Neuron (in vitro differentiated cells): ENCODE data around the gene KANSL1L.
"Not testable (repeated sequence)": the region's sequence is repeated elsewhere in the genome, so short reads cannot be mapped to it uniquely, and the experiment has no call there.

ENCODE experiments used
- H2AFZ ChIP-seq: one replicate; pipeline ENCODE4 v1.6.1; 2013; ENCODE audit warnings: low read depth, mild to moderate bottlenecking, inconsistent platforms, low read length, moderate library complexity
- H3K27me3 ChIP-seq: one replicate; pipeline ENCODE4 v1.6.1; 2013; ENCODE audit warnings: low read length; ENCODE audit not compliant: insufficient read depth
- H3K36me3 ChIP-seq: one replicate; pipeline ENCODE4 v1.6.1; 2013; ENCODE audit warnings: low read length; ENCODE audit not compliant: insufficient read depth
- H3K4me1 ChIP-seq: one replicate; pipeline ENCODE4 v1.6.1; 2013; ENCODE audit warnings: low read length; ENCODE audit not compliant: insufficient read depth
- H3K4me3 ChIP-seq: 2 replicates; pipeline ENCODE4 v1.5.1; 2013; ENCODE audit warnings: mild to moderate bottlenecking, low read length, moderate library complexity
- H3K9me3 ChIP-seq: one replicate; pipeline ENCODE4 v1.6.1; 2013; ENCODE audit warnings: low read length

Gene KANSL1L

DNA sequence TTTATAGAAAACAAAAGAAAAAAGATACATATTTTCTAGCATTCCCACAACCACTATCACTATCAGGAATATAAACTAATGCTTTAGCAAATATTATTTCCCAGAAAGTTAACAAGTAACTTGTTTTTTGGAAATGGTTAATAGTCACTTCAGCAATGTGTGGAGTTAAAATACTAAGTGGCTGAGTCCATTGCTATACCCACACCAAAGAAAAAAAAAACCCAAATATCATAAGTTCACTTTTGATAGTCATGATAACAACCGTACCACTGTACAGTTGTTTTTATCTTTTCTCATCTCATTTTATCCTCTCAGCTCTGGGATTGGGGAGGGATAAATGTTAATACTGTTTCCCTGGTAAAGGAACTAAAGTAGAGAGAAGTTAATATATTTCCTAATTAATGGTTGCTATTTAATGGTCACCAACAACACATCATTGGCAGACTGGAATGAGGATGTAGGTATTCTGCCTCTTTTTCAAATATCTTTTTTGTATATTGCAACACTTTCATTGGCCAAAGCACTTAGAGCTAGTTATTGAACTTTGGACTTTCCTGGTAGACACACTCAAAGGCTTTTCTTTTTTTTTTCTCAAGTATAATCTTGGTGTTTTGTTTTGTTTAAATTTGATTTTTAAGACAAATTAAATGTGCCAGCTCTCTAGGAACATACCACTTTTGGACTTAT, 18.4 kb upstream of the KANSL1L start:
- H3K9me3 ChIP-seq: no peaks in the 10 kb centered on the region
- no peak overlapping the region for H2AFZ ChIP-seq
- H3K36me3 ChIP-seq: no peaks in the 10 kb centered on the region
- no peaks in the 10 kb centered on the region for H3K4me1 ChIP-seq
- no peak overlapping the region for H3K4me3 ChIP-seq
- H3K27me3 ChIP-seq: no peaks in the 10 kb centered on the region

DNA sequence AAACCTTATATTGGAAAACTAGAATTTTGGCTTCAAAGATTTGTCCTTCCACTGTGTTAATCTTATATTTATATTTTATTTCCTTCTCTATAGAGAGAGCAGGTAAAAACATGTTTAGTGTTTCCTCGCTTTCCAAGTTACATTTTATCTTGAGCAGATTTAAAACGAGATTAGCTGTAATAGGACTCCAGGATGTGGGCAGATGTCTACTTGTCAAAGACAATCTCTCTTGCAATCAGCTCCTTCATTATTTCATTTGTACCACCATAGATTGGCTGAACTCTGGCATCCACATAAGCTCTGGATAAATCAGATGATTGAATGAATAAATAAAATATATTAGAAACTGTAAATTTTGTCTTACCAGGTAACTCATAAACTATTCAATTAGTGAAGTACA, 17.5 kb upstream of the KANSL1L start:
- Histone ChIP-seq H3K9me3 (no peaks in the 10 kb centered on the region), H3K4me1 (no peaks in the 10 kb centered on the region), H2AFZ (no peak overlapping the region), H3K4me3 (no peak overlapping the region), H3K27me3 (no peaks in the 10 kb centered on the region), H3K36me3 (no peaks in the 10 kb centered on the region)

DNA sequence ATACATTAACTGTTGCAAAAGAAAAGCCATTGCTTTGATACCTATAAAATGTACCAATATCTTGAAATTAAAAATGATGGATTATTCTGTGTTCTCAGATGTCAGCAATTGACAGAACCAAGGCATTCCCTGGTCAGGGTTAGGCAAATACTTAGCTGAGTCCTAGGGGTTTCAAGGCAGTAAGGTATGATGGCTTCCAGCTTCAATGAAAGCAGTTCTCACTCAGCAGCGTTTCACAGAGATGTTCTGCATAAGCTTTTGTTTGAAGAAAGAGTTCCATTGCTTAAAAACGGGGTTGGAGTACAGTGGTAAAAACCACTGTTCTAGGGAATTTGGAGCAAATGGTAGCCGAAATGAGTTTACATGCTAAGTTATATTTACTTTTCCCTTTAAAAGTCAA, 17.0 kb upstream of the KANSL1L start:
- Histone ChIP-seq H3K4me3 (no peak overlapping the region), H3K9me3 (no peaks in the 10 kb centered on the region), H3K36me3 (no peaks in the 10 kb centered on the region), H2AFZ (no peak overlapping the region), H3K27me3 (no peaks in the 10 kb centered on the region), H3K4me1 (no peaks in the 10 kb centered on the region)

DNA sequence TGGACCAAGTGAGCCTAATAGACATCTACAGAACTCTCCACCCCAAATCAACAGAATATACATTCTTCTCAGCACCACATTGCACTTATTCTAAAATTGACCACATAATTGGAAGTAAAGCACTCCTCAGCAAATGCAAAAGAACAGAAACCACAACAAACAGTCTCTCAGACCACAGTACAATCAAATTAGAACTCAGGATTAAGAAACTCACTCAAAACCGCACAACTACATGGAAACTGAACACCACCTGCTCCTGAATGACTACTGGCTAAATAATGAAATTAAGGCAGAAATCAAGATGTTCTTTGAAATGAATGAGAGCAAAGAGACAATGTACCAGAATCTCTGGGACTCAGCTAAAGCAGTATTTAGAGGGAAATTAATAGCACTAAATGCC, 12.7 kb upstream of the KANSL1L start:
- not testable (repeated sequence) for H3K9me3 ChIP-seq, H2AFZ ChIP-seq, H3K36me3 ChIP-seq

DNA sequence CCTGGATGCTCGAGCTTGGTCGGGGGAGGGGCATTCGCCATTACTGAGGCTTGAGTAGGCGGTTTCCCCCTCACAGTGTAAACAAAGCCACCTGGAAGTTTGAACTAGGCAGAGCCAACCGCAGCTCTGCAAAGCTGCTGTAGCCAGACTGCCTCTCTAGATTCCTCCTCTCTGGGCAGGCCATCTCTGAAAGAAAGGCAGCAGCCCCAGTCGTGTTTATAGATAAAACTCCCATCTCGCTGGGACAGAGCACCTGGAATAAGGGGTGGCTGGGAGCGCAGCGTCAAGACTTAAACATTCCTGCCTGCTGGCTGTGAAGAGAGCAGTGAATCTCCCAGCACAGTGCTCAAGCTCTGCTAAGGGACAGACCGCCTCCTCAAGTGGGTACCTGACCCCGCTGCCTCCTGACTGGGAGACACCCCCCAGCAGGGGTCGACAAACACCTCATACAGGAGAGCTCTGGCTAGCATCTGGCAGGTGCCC, 10.4 kb upstream of the KANSL1L start:
- not testable (repeated sequence) for H3K4me3 ChIP-seq, H2AFZ ChIP-seq, H3K27me3 ChIP-seq, H3K36me3 ChIP-seq, H3K4me1 ChIP-seq, H3K9me3 ChIP-seq

More for the DNA sequence above, 12.7 kb upstream of the KANSL1L start:
- H3K4me3 ChIP-seq, H3K4me1 ChIP-seq, H3K27me3 ChIP-seq: not testable (repeated sequence)

DNA sequence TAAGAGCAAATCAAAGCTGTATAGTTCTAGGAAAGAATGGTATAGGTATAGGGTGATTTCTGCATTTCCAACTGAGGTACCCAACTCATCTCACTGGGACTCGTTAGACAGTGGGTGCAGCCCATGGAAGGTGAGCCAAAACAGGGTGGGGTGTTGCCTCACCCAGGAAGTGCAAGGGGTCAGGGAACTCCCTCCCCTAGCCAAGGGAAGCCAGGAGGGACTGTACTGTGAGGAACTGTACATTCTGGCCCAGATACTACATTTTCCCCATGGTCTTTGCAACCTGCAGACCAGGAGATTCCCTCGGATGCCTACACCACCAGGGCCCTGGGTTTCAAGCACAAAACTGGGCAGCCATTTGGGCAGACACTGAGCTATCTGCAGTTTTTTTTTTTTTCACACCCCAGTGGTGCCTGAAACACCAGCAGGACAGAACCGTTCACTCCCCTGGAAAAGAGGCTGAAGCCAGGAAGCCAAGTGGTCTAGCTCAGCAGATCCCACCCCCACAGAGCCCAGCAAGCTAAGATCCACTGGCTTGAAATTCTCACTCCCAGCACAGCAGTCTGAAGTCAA, 9.9 kb upstream of the KANSL1L start:
- H3K4me1 ChIP-seq, H3K9me3 ChIP-seq: not testable (repeated sequence)

DNA sequence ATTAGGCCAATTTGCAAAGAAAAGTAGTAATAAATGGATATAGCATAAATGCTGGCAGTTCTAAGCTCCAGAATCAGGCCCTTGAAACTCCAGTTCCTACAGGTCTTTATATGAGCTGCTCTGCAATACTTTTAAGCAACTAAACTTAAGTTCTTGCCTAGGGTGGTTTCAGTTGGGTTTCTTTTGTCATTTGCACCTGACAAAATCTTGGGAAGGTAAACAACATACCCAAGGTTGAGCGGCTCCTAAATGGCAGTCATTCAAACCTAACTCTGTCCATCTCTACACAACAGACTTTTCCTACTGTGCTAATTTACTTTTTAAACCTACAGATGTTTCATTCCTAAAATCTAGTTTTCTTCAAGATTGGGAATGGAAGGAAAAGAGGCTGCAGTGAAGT, 9.3 kb upstream of the KANSL1L start:
- Histone ChIP-seq H2AFZ (no peak overlapping the region), H3K9me3 (peaks cover 2% of the 10 kb centered on the region), H3K36me3 (no peaks in the 10 kb centered on the region), H3K4me1 (peaks cover 3% of the 10 kb centered on the region), H3K27me3 (no peaks in the 10 kb centered on the region), H3K4me3 (no peak overlapping the region)

More for the DNA sequence above, 9.9 kb upstream of the KANSL1L start:
- not testable (repeated sequence) for H3K27me3 ChIP-seq, H3K4me3 ChIP-seq, H3K36me3 ChIP-seq, H2AFZ ChIP-seq

DNA sequence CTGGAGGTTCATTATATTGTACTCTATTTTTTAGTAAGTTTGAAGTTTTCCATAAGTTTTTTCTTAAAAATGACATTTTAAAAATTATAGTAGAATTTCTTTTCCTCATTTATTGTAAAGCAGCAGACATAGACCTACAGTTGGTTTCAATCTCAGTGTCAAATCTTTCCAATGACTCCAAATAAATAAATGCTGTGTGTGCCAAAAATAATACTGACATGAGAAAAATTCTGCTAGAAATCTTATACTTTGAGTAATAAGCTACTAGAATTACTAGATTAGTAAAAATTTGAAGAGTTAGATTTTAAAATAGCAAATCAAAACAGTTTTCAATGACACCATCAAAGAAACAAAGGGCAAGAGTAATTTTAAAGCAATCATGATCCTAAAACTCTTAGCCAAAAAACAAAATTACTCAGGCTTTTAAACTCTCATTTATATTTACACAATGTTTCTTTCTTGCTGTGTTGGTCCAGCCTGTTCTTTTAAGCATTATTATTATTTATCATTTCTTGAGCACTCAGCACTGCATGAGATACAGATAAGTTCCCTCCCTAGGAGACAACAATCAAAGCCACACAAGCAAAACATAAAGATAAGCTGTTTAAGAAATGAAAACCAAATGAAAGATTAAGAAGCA, 8.3 kb upstream of the KANSL1L start:
- Histone ChIP-seq H3K36me3 (no peaks in the 10 kb centered on the region), H3K4me1 (peaks cover 3% of the 10 kb centered on the region), H3K9me3 (peaks cover 2% of the 10 kb centered on the region), H3K27me3 (no peaks in the 10 kb centered on the region), H3K4me3 (no peak overlapping the region), H2AFZ (peak overlapping the region; percentile 44)

DNA sequence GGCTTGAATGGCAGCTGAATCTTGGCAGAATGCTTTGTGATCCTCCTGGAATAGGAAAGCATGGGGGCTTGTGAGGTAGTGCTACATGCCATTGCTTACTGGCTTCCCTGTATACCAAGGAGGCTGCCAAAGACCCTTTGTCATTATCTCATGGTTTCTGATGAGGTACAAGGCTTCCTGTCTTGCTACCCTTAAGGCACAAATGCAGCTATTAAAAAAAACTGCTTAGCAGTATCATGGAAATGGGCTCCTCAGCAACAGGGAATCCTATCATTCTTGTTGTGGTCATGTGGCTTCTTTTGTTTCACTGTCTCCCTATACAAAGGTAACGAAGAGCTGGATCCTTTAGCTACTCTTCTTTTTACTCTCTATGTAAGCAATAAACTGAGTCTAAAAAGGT, 6.6 kb upstream of the KANSL1L start:
- H3K36me3 ChIP-seq: no peaks in the 10 kb centered on the region
- H3K9me3 ChIP-seq: peaks cover 2% of the 10 kb centered on the region
- no peak overlapping the region for H3K4me3 ChIP-seq

DNA sequence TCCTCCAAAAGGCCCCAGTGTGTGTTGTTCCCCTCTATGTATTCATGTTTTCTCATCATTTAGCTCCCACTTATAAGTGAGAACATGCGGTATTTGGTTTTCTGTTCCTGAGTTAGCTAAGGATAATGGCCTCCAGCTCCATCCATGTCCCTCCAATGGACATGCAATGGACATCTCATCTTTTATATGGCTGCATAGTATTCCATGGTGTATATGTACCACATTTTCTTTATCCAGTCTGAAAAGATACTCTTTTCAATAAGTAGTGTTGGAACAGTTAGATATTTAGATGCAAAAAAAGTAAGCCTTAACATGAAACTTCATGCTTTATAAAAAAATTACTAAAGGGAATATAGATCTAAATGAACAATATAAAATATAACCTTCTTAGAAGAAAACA, 5.9 kb upstream of the KANSL1L start:
- not testable (repeated sequence) for H3K36me3 ChIP-seq, H3K27me3 ChIP-seq, H3K4me3 ChIP-seq, H2AFZ ChIP-seq, H3K9me3 ChIP-seq, H3K4me1 ChIP-seq

More for the DNA sequence above, 6.6 kb upstream of the KANSL1L start:
- Histone ChIP-seq H3K4me1 (peaks cover 3% of the 10 kb centered on the region), H2AFZ (no peak overlapping the region), H3K27me3 (no peaks in the 10 kb centered on the region)

DNA sequence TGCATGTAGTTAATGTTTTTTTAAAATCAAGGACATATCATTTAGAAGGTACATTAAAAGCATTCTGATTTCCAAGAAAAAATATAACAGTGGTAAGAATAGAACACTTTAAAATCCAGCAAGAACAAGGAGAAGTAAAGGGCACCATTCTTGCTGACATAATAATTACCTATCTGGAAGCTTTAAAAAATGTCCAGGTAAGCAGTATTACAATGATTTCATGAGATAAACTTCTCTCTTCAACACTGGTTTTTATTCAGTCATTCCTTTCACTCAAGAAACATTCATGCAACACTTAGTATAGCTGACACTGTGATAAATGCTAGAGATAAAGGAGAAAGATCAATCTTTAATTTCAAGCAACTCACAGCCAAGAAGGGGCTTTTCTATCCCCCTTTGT, 2.9 kb upstream of the KANSL1L start:
- no peaks in the 10 kb centered on the region for H3K27me3 ChIP-seq
- no peaks in the 10 kb centered on the region for H3K36me3 ChIP-seq
- H3K4me1 ChIP-seq: peaks cover 12% of the 10 kb centered on the region
- H2AFZ ChIP-seq: no peak overlapping the region
- H3K4me3 ChIP-seq: no peak overlapping the region
- no peaks in the 10 kb centered on the region for H3K9me3 ChIP-seq

DNA sequence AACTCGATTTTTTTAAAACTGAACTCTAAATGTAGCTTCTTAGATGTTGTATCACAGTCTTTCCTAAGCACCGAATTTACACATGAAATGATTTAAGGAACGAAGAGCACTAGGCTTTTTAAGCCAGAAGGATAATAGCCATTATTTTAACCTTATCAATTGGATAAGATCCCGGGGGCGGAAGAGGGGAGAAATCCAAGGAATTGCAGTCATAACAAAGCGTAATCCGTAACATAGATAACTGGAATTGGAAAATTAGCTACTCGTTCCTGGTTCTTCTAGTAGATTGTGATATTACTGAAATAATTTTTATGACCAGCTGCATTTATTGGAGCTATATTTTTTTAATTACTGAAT, 988 bp upstream of the KANSL1L start:
- Histone ChIP-seq H3K9me3 (no peaks in the 10 kb centered on the region), H3K4me3 (peak overlapping the region; percentile 76), H3K27me3 (no peaks in the 10 kb centered on the region), H3K36me3 (no peaks in the 10 kb centered on the region), H2AFZ (peak overlapping the region; percentile 97), H3K4me1 (peaks cover 17% of the 10 kb centered on the region)

DNA sequence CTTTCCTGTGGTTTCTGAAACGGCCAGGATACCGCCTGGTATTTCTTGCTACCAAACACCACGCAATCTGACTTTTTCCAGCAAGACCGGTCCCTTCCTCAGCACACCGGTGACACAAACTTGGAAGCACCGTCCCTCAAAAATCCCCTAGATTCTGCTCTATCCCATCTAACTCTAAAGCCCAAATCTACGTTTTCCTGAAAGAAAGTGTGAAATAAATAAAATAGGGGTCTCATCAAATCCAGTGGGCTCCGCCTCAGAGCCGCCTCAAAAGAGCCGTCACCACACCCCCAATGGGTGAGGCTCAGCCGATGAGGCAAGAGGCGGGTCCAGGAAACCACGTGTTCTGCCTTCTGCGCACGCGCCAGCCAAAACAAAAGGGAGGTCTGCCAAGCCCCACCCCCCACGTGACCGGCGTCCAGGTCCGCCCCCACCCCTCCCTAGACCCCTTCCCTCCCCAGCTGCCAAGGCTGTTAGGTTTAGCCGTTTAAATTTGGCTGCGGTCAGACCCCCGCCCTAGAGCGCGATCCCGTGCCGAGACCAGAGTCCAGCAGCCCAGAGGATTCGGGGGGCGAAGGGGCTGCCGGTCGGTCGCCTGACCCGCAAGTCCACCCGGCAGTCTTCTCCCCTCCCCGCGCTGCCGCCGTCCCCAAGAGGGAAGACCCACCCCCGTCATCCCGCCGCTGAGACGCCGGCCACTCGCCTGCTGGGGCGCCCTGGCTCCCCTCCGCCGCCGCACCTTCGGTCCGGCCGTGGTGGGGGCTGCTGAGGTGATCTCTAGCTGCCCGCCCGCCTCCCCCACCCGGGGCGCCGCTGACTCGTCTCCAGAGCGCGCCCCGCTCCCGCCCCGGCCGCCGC, 534 bp downstream of the KANSL1L start:
- H3K4me3 ChIP-seq: peak overlapping the region; percentile 80
- no peaks in the 10 kb centered on the region for H3K36me3 ChIP-seq
- no peaks in the 10 kb centered on the region for H3K9me3 ChIP-seq
- peak overlapping the region; percentile 74 for H2AFZ ChIP-seq
- H3K4me1 ChIP-seq: peaks cover 17% of the 10 kb centered on the region
- no peaks in the 10 kb centered on the region for H3K27me3 ChIP-seq
